BE2C (cell line): Measurements from ENCODE around the gene ADSS1.
A peak's percentile ranks its signal among the peaks of the same experiment; 100 is the strongest.

Source experiments
- DNase-seq: peaks from one replicate; pipeline ENCODE4 v3.0.0-alpha.2; 2020
- H3K27me3 ChIP-seq: fragments of 250-450 bp; sonication (Bioruptor Pico); 2 replicates; pipeline ENCODE4 v1.5.1; 2020; ENCODE audit warnings: mild to moderate bottlenecking
- H3K36me3 ChIP-seq: fragments of 250-450 bp; sonication (Bioruptor Pico); 2 replicates; pipeline ENCODE4 v1.5.1; 2020; ENCODE audit warnings: mild to moderate bottlenecking
- H3K4me1 ChIP-seq: fragments of 250-450 bp; sonication (Bioruptor Pico); 2 replicates; pipeline ENCODE4 v1.5.1; 2020
- H3K4me3 ChIP-seq: 2 replicates; pipeline ENCODE4 v1.5.1; 2011; ENCODE audit warnings: low read depth, low read length
- H3K9me3 ChIP-seq: fragments of 250-450 bp; sonication (Bioruptor Pico); 2 replicates; pipeline ENCODE4 v1.5.1; 2020
- CTCF ChIP-seq: IDR thresholded peaks from 2 replicates; pipeline ENCODE4 v1.5.1; 2012; ENCODE audit warnings: mild to moderate bottlenecking, low read depth, low read length

The ADSS1 gene

DNA sequence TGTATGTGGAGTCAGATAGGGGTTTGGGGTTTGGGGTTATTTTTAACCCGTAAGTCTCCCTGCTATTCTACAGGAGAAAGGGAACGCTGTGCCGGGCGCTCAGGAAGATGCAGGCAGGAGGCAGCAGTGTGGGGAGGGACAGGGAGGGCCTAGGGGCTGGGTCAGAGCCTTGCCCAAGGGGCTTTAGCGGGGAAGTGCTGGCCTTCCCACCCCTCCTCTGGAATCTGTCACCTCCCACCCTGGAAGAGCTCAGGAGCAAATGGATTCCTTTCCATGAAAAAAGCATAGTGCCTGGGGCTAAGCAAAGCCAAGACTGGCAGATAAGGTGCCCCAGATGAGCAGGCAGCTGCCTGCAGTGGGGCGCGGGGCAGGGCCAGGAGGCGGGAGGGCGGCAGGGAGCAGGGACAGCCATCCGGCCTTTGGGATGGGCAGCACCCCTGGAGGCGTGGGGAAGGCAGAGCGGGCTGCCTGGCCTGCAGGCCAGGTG is 41.9 kb upstream of the ADSS1 start:
- H3K4me3 ChIP-seq, result no peak overlapping the region
- no peak for TF ChIP-seq CTCF
- H3K27me3 ChIP-seq, result no peaks in the 10 kb centered on the region
- peaks cover 44% of the 10 kb centered on the region for H3K4me1 ChIP-seq
- no peaks in the 10 kb centered on the region for H3K9me3 ChIP-seq
- DNase-seq, result peak; percentile 57
- no peaks in the 10 kb centered on the region for H3K36me3 ChIP-seq

DNA sequence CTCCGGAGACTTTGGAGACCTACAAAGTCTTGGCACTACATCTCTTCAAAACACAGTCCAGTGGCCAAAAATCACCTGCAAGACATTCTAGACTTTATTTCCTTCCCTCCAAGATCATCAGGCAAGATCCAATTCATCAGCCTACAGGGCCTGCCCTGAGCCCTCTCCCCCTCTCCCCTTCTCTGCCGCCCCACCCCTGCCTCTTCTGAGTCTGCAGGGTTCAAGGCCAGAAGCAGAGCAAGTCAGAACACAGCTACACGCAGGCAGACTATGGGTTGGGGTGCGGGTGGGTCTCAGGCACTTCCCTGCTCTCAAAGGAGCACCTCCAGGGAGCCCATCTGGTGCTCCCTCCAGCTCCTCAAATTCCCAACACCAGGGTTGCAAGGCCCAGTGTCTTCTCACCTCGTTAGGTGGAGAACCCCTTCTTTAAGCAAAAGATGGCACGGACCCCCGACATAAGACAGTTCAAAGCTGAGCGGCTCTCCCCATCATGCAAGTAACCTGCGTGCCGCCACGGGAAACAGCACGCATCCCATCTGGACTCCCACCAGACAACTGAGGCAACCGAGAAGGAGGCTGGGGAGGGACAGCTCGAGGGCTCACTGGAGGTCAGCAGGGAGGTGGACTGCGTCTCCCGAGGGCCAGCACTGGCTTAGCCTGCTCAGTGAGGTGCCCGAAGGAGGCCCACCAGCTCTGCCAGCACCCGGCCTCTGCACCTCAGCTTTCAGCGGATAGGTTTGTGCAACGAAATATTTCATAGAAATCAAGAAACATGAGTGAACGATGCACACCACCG is 40.2 kb upstream of the ADSS1 start:
- Histone ChIP-seq H3K27me3 (no peaks in the 10 kb centered on the region), H3K36me3 (no peaks in the 10 kb centered on the region), H3K4me3 (no peak overlapping the region), H3K4me1 (peaks cover 38% of the 10 kb centered on the region), H3K9me3 (no peaks in the 10 kb centered on the region)
- no peak for DNase-seq
- TF ChIP-seq CTCF, result no peak

GRCh38 chr14:104684449-104684821 is 39.6 kb upstream of the ADSS1 start:
- Histone ChIP-seq H3K4me1 (peaks cover 40% of the 10 kb centered on the region), H3K27me3 (no peaks in the 10 kb centered on the region), H3K36me3 (no peaks in the 10 kb centered on the region), H3K4me3 (no peak overlapping the region), H3K9me3 (no peaks in the 10 kb centered on the region)
- no peak for DNase-seq
- TF ChIP-seq CTCF, result no peak

GRCh38 chr14:104685216-104685997 is 38.6 kb upstream of the ADSS1 start:
- TF ChIP-seq CTCF, result no peak
- H3K27me3 ChIP-seq, result no peaks in the 10 kb centered on the region
- DNase-seq, result no peak
- no peaks in the 10 kb centered on the region for H3K9me3 ChIP-seq
- peaks cover 36% of the 10 kb centered on the region for H3K4me1 ChIP-seq
- H3K4me3 ChIP-seq, result no peak overlapping the region
- H3K36me3 ChIP-seq, result no peaks in the 10 kb centered on the region

GRCh38 chr14:104685998-104686610 is 37.9 kb upstream of the ADSS1 start:
- Histone ChIP-seq H3K9me3 (no peaks in the 10 kb centered on the region), H3K4me1 (peaks cover 35% of the 10 kb centered on the region), H3K27me3 (no peaks in the 10 kb centered on the region), H3K4me3 (no peak overlapping the region), H3K36me3 (peaks cover 5% of the 10 kb centered on the region; the same call in 1 of the 2 replicates)
- no peak for DNase-seq
- no peak for TF ChIP-seq CTCF
